Measurements from ENCODE around the gene ZNF346.

ZNF346 gene

DNA sequence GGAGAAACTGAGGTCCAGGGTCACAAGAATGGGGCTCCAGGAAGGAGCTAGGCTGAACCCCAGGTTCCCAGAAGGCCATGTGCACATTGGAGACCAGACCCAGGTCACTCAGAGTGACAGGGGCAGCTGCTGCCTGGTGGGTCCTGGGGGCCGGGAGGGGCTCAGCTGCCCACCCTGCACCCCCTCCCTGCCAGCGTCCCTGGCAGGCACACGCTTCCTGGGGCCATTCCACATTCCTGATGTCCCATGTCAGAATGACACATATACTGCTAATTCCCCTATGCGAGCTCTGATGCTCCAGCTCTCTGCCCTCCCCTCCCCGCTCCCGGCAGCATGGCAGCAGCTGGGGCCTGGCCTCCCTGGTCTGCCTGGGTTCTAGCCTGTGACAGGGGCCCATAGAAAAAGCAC, 78.2 kb downstream of the ZNF346 start (continued):
- no peak for TF ChIP-seq ZNF837 (tag by site-specific recombination; IDR thresholded peaks at IDR 0.05)
- no peak for TF ChIP-seq ZNF510 (tag by site-specific recombination; IDR thresholded peaks at IDR 0.05; ENCODE audit: insufficient replicate concordance)
- TF ChIP-seq GLIS2 (tag by site-specific recombination; IDR thresholded peaks at IDR 0.05), result no peak
- TF ChIP-seq ZBTB17 (tag by site-specific recombination; IDR thresholded peaks at IDR 0.05), result no peak
- no peak for TF ChIP-seq ZNF221 (tag by site-specific recombination; IDR thresholded peaks at IDR 0.05; ENCODE audit: borderline replicate concordance)
- no peak for TF ChIP-seq ZNF140 (tag by site-specific recombination; IDR thresholded peaks at IDR 0.05)
- no peak for TF ChIP-seq ZXDB (tag by site-specific recombination; IDR thresholded peaks at IDR 0.05)
- TF ChIP-seq, protein P1, sequence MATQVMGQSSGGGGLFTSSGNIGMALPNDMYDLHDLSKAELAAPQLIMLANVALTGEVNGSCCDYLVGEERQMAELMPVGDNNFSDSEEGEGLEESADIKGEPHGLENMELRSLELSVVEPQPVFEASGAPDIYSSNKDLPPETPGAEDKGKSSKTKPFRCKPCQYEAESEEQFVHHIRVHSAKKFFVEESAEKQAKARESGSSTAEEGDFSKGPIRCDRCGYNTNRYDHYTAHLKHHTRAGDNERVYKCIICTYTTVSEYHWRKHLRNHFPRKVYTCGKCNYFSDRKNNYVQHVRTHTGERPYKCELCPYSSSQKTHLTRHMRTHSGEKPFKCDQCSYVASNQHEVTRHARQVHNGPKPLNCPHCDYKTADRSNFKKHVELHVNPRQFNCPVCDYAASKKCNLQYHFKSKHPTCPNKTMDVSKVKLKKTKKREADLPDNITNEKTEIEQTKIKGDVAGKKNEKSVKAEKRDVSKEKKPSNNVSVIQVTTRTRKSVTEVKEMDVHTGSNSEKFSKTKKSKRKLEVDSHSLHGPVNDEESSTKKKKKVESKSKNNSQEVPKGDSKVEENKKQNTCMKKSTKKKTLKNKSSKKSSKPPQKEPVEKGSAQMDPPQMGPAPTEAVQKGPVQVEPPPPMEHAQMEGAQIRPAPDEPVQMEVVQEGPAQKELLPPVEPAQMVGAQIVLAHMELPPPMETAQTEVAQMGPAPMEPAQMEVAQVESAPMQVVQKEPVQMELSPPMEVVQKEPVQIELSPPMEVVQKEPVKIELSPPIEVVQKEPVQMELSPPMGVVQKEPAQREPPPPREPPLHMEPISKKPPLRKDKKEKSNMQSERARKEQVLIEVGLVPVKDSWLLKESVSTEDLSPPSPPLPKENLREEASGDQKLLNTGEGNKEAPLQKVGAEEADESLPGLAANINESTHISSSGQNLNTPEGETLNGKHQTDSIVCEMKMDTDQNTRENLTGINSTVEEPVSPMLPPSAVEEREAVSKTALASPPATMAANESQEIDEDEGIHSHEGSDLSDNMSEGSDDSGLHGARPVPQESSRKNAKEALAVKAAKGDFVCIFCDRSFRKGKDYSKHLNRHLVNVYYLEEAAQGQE (tag by site-specific recombination; IDR thresholded peaks at IDR 0.05), result no peak
- TF ChIP-seq ZNF335 (tag by site-specific recombination; conservative IDR thresholded peaks at IDR 0.05), result no peak
- TF ChIP-seq, protein P2, sequence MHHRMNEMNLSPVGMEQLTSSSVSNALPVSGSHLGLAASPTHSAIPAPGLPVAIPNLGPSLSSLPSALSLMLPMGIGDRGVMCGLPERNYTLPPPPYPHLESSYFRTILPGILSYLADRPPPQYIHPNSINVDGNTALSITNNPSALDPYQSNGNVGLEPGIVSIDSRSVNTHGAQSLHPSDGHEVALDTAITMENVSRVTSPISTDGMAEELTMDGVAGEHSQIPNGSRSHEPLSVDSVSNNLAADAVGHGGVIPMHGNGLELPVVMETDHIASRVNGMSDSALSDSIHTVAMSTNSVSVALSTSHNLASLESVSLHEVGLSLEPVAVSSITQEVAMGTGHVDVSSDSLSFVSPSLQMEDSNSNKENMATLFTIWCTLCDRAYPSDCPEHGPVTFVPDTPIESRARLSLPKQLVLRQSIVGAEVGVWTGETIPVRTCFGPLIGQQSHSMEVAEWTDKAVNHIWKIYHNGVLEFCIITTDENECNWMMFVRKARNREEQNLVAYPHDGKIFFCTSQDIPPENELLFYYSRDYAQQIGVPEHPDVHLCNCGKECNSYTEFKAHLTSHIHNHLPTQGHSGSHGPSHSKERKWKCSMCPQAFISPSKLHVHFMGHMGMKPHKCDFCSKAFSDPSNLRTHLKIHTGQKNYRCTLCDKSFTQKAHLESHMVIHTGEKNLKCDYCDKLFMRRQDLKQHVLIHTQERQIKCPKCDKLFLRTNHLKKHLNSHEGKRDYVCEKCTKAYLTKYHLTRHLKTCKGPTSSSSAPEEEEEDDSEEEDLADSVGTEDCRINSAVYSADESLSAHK (tag by site-specific recombination; IDR thresholded peaks at IDR 0.05), result no peak
- no peak for TF ChIP-seq ZNF354C (tag by site-specific recombination; IDR thresholded peaks at IDR 0.05; ENCODE audit: borderline replicate concordance, low read depth)
- no peak for TF ChIP-seq ZFHX2 (tag by site-specific recombination; conservative IDR thresholded peaks at IDR 0.05)
- no peak for TF ChIP-seq ZNF174 (tag by site-specific recombination; IDR thresholded peaks at IDR 0.05)

DNA sequence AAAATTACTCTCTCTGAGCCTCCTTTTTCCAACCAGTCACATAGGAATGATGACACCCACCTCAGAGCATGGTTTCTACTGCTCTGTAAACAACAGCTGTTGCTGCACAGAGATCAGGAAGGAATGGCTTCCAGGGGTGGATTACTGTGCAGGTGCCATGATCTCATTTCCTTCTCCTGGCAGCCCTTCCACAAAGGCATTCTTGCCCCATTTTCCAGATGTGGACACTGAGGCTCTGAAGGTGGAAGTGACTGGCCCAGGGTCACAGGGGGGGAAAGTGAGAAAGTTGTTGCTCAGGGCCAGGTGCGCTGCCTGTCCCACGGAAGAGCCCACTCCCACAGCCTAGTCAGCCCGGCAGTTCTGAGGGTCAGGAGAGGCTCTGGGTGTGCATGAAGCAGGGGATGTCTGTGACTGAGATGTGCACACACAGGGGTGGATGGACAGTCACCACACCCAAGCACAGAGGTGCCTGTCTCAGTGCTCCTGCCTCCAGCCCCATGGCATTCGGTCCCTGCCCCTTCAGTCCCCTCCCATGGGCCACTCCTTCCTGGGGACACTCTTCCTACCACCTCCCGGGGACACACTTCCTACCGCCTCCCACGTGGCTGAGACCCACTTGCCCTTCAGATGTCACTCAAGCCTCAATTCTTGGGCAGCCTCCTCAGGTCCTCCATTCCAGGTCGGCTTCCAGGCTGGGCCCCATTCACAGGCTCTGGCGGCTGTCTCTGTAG, 81.2 kb downstream of the ZNF346 start:
- no peaks in the 10 kb centered on the region for H3K9me3 ChIP-seq (ENCODE audit: control insufficient read depth, insufficient read depth, low read depth, low read length)
- no peak overlapping the region for H3K4me3 ChIP-seq (ENCODE audit: low read depth, low read length)
- no peak overlapping the region for H3K27ac ChIP-seq (ENCODE audit: extremely low read depth, low read depth, low read length)
- POLR2A ChIA-PET, result no interaction called here
- H3K36me3 ChIP-seq (ENCODE audit: control insufficient read depth in 2 of 2, insufficient read depth in 1 of 2, low read length in 2 of 2), result no peaks in the 10 kb centered on the region
- H3K4me1 ChIP-seq (ENCODE audit: control insufficient read depth, insufficient read depth, low read length), result no peaks in the 10 kb centered on the region
- TF ChIP-seq, protein P3, sequence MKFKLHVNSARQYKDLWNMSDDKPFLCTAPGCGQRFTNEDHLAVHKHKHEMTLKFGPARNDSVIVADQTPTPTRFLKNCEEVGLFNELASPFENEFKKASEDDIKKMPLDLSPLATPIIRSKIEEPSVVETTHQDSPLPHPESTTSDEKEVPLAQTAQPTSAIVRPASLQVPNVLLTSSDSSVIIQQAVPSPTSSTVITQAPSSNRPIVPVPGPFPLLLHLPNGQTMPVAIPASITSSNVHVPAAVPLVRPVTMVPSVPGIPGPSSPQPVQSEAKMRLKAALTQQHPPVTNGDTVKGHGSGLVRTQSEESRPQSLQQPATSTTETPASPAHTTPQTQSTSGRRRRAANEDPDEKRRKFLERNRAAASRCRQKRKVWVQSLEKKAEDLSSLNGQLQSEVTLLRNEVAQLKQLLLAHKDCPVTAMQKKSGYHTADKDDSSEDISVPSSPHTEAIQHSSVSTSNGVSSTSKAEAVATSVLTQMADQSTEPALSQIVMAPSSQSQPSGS (tag by site-specific recombination; IDR thresholded peaks at IDR 0.05; ENCODE audit: low read depth), result no peak
- TF ChIP-seq ZNF221 (tag by site-specific recombination; IDR thresholded peaks at IDR 0.05; ENCODE audit: borderline replicate concordance) (no peak), GLIS1 (tag by site-specific recombination; IDR thresholded peaks at IDR 0.05) (peak; percentile 28; the same call in 1 of the 2 replicates), ZBTB10 (tag by site-specific recombination; IDR thresholded peaks at IDR 0.05) (no peak), ZNF292 (tag by site-specific recombination; IDR thresholded peaks at IDR 0.05; ENCODE audit: borderline replicate concordance, low read depth) (no peak), ZNF140 (tag by site-specific recombination; IDR thresholded peaks at IDR 0.05) (no peak), SP2 (tag by site-specific recombination; IDR thresholded peaks at IDR 0.05) (peak; percentile 32; the same call in 1 of the 2 replicates), YY2 (tag by site-specific recombination; IDR thresholded peaks at IDR 0.05) (0 out of 2 replicates have a peak, but pooled peaks have one; percentile 10), ZNF623 (tag by site-specific recombination; IDR thresholded peaks at IDR 0.05) (no peak)
- CTCF ChIA-PET, result interaction anchor here (0.6 to 4.2 kb wide), 5 partner anchors 9 to 443 kb away, joined by 3 to 26 read pairs (median 7); no protein-coding TSS in a partner anchor

All from HEK293 (cell line).